BJ (cell line): ENCODE results near the gene COQ6. TPM values are rescaled to one million over a fixed set of nuclear protein-coding genes. Genes with fewer than 3 reads are reported as not detected.
"Not testable (repeated sequence)": the region's sequence is repeated elsewhere in the genome, so short reads cannot be mapped to it uniquely, and the experiment has no call there.

Source experiments
- CTCF ChIA-PET: fragments of 350-600 bp; formaldehyde crosslinking; extraction: SDS; loops from one replicate; lab custom pipeline; 2021; ENCODE audit warnings: antibody characterized with exemption, inconsistent platforms; lab: Yijun Ruan, JAX
- POLR2A ChIA-PET: fragments of 300-600 bp; sonication (Branson Sonifier 250); formaldehyde crosslinking; extraction: SDS; loops from one replicate; lab custom pipeline; 2021; ENCODE audit warnings: antibody characterized with exemption; lab: Charles Lee
- DNase-seq: peaks from one replicate; pipeline ENCODE4 v3.0.0-alpha.2; 2011; ENCODE audit warnings: low read depth
- H3K27me3 ChIP-seq: 2 replicates; pipeline ENCODE4 v1.6.0; 2011; ENCODE audit warnings: low read length; ENCODE audit not compliant: control insufficient read depth, insufficient read depth
- H3K36me3 ChIP-seq: 2 replicates; pipeline ENCODE4 v1.5.1; 2011; ENCODE audit warnings: low read length; ENCODE audit not compliant: control insufficient read depth, insufficient read depth
- H3K4me3 ChIP-seq: 2 replicates; pipeline ENCODE4 v1.5.1; 2011; ENCODE audit warnings: low read depth, mild to moderate bottlenecking, control low read depth, low read length
- CTCF ChIP-seq: IDR thresholded peaks from 2 replicates; pipeline ENCODE4 v1.5.1; 2011; ENCODE audit warnings: low read depth, mild to moderate bottlenecking, control low read depth, inconsistent platforms, low read length, moderate library complexity; ENCODE audit not compliant: insufficient read depth
- polyA minus RNA-seq: library from RNA; depleted of rRNA, polyadenylated mRNA; stranded (reverse); fragments of >200 nt; gene quantifications from 2 replicates; pipeline ENCODE4 v1.2.3, GENCODE V29; 2011; rRNA and poly(A)+ RNA removed
- polyA plus RNA-seq: library from polyadenylated mRNA; depleted of rRNA; stranded (reverse); fragments of >200 nt; gene quantifications from 2 replicates; pipeline ENCODE4 v1.2.3, GENCODE V29; 2011; rRNA removed

COQ6 gene
- 31.5 and 38.2 TPM in 2 replicates for polyA plus RNA-seq
- polyA minus RNA-seq = 12.5 and 13.1 TPM in 2 replicates

- H3K4me3 ChIP-seq = peak within 1 kb of the TSS; percentile 80
- peaks cover 6% of the 10 kb centered on the region for H3K36me3 ChIP-seq
- no peaks in the 10 kb centered on the region for H3K27me3 ChIP-seq
- DNase-seq = peak; percentile 85
- TF ChIP-seq CTCF = no peak
- POLR2A ChIA-PET = interaction anchor here (0.5 to 0.6 kb wide), 2 partner anchors 16 to 28 kb away, joined by 3 read pairs; no protein-coding TSS in a partner anchor
- CTCF ChIA-PET = no interaction called here
These were observed at the start of gene COQ6, which contains the start of gene FAM161B for GRCh38 chr14:73949752-73950734. COQ6 (plus strand) TSS chr14:73950302; CDS start chr14:73950333, 31 bp downstream. FAM161B (minus strand) TSS chr14:73950094; CDS start chr14:73950026, 68 bp downstream.

GRCh38 chr14:73903028-73903427 is 47.1 kb upstream of the COQ6 start:
- ChIA-PET POLR2A (no interaction called here), CTCF (no interaction called here)
- Histone ChIP-seq H3K36me3 (peaks cover 14% of the 10 kb centered on the region), H3K4me3 (no peak overlapping the region), H3K27me3 (no peaks in the 10 kb centered on the region)
- no peak for DNase-seq
- no peak for TF ChIP-seq CTCF

- TF ChIP-seq CTCF = no peak
- ChIA-PET POLR2A (no interaction called here), CTCF (no interaction called here)
- Histone ChIP-seq H3K36me3 (peaks cover 10% of the 10 kb centered on the region), H3K27me3 (no peaks in the 10 kb centered on the region), H3K4me3 (no peak overlapping the region)
- no peak for DNase-seq
These were observed 40.4 kb upstream of the COQ6 start for GRCh38 chr14:73909681-73910080.

- no peak for DNase-seq
- ChIA-PET CTCF (interaction anchor here (0.6 to 3.0 kb wide), 2 partner anchors 23 to 619 kb away, joined by 4 to 15 read pairs; no protein-coding TSS in a partner anchor), POLR2A (no interaction called here)
- H3K36me3 ChIP-seq = peaks cover 3% of the 10 kb centered on the region
- no peaks in the 10 kb centered on the region for H3K27me3 ChIP-seq
- no peak for TF ChIP-seq CTCF
- H3K4me3 ChIP-seq = no peak overlapping the region
These were observed 36.8 kb upstream of the COQ6 start for GRCh38 chr14:73913256-73913655.

GRCh38 chr14:73916324-73916723 is 33.8 kb upstream of the COQ6 start:
- CTCF ChIA-PET = interaction anchor here (1.3 kb wide), 1 partner anchor 11 kb away, joined by 4 read pairs; no protein-coding TSS in a partner anchor
- H3K27me3 ChIP-seq = no peaks in the 10 kb centered on the region
- TF ChIP-seq CTCF = no peak
- H3K36me3 ChIP-seq = peaks cover 10% of the 10 kb centered on the region
- POLR2A ChIA-PET = no interaction called here
- no peak overlapping the region for H3K4me3 ChIP-seq
- DNase-seq = no peak

GRCh38 chr14:73919457-73919856 is 30.6 kb upstream of the COQ6 start:
- CTCF ChIA-PET, H3K4me3 ChIP-seq: not testable (repeated sequence)
- peaks cover 20% of the 10 kb centered on the region for H3K36me3 ChIP-seq

More at GRCh38 chr14:73919457-73919856, 30.6 kb upstream of the COQ6 start:
- DNase-seq, H3K27me3 ChIP-seq, POLR2A ChIA-PET: not testable (repeated sequence)
